HepG2 (cell line): ENCODE measurements around the gene LRRC3. TPM values are rescaled to one million over a fixed set of nuclear protein-coding genes. Genes with fewer than 3 reads are reported as not detected.

Source experiments
- ATAC-seq: fragments of 200-7000 bp; cut with Tn5 transposase; 3 replicates; pipeline ENCODE4 v1.9.1; 2020; ENCODE audit warnings: mild to moderate bottlenecking, moderate library complexity
- BruUV-seq: library from RNA; stranded (reverse); fragments of 400-500 nt; replicated peaks from 2 replicates; lab custom pipeline; 2021; lab: Mats Ljungman, UMichigan
- CTCF ChIA-PET: fragments of 300-600 bp; formaldehyde crosslinking; extraction: SDS; loops from one replicate; lab custom pipeline; 2021; ENCODE audit warnings: low total read pairs, inconsistent platforms, low intra/inter-chr PET ratio; lab: Yijun Ruan, JAX
- POLR2A ChIA-PET: fragments of 350-600 bp; sonication (Branson Sonifier 250); formaldehyde crosslinking; loops from one replicate; lab custom pipeline; 2020; ENCODE audit warnings: antibody characterized with exemption, inconsistent platforms; lab: Yijun Ruan, JAX
- DNase-seq: peaks from one replicate; pipeline ENCODE4 v3.0.0-alpha.2; 2015; ENCODE audit warnings: low spot score
- FAIRE-seq: peaks from 3 replicates; lab custom pipeline; 2011; peaks lifted over from hg19 to GRCh38; lab: Jason Lieb, UNC
- H2AFZ ChIP-seq: one replicate; pipeline ENCODE4 v1.6.1; 2011; ENCODE audit warnings: low read length, inconsistent platforms
- H3K27ac ChIP-seq: fragments of 300-600 bp; 3 replicates; pipeline ENCODE4 v1.8.0; 2011; ENCODE audit warnings: mixed run types, mild to moderate bottlenecking, mixed read lengths, low read length, inconsistent platforms; ENCODE audit not compliant: insufficient read depth; ENCODE audit errors: extremely low read length
- H3K27me3 ChIP-seq, 2 experiments: fragments of 200-600 bp in 1 of 2; 2 replicates in 1 of 2; 3 replicates in 1 of 2; pipeline versions ENCODE4 v1.6.0 to v1.8.0; 2011; ENCODE audit warnings: low read length in 2 of 2, mild to moderate bottlenecking in 2 of 2, moderate library complexity in 2 of 2, inconsistent platforms in 1 of 2; ENCODE audit not compliant: insufficient read depth in 2 of 2, control insufficient read depth in 1 of 2
- H3K36me3 ChIP-seq, 2 experiments: fragments of 200-600 bp in 1 of 2; replicated peaks in 1 of 2; 2 replicates in 1 of 2; 3 replicates in 1 of 2; pipeline versions ENCODE4 v1.5.1 to v1.8.0; 2011; ENCODE audit warnings: low read length in 2 of 2, inconsistent platforms in 1 of 2; ENCODE audit not compliant: insufficient read depth in 2 of 2, control insufficient read depth in 1 of 2
- H3K4me1 ChIP-seq: 2 replicates; pipeline ENCODE4 v1.5.1; 2012; ENCODE audit warnings: low read length, inconsistent platforms; ENCODE audit not compliant: insufficient read depth
- H3K4me2 ChIP-seq: 2 replicates; pipeline ENCODE4 v1.6.0; 2011; ENCODE audit warnings: low read depth, low read length, inconsistent platforms
- H3K4me3 ChIP-seq, 3 experiments: fragments of 200-600 bp in 1 of 3; sonication (generic), shearing (Covaris generic) in 1 of 3; replicated peaks in 1 of 3; 2 replicates each; pipeline ENCODE4 v1.5.1; 2011 to 2016; ENCODE audit warnings: low read length in 3 of 3, inconsistent platforms in 2 of 3, low read depth in 2 of 3, mild to moderate bottlenecking in 2 of 3, control low read depth in 1 of 3, mixed read lengths in 1 of 3; ENCODE audit not compliant: insufficient read depth in 1 of 3
- H3K79me2 ChIP-seq: one replicate; pipeline ENCODE4 v1.6.1; 2011; ENCODE audit warnings: low read length, inconsistent platforms; ENCODE audit not compliant: insufficient read depth
- H3K9ac ChIP-seq: 2 replicates; pipeline ENCODE4 v1.6.0; 2011; ENCODE audit warnings: mild to moderate bottlenecking, low read depth, low read length, inconsistent platforms; ENCODE audit not compliant: insufficient read depth
- H3K9me3 ChIP-seq: 2 replicates; pipeline ENCODE4 v1.5.1; 2012; ENCODE audit warnings: mild to moderate bottlenecking, low read length
- H4K20me1 ChIP-seq: 2 replicates; pipeline ENCODE4 v1.6.0; 2011; ENCODE audit warnings: inconsistent platforms, mild to moderate bottlenecking, low read length, moderate library complexity; ENCODE audit not compliant: insufficient read depth
- MAZ ChIP-seq, 2 experiments: sonication (generic) in 1 of 2; formaldehyde crosslinking in 1 of 2; IDR thresholded peaks; 2 replicates each; pipeline versions ENCODE4 v1.5.0 to v1.6.1; 2012 to 2020; ENCODE audit warnings: low read depth in 2 of 2, mild to moderate bottlenecking in 2 of 2, borderline replicate concordance in 1 of 2, improper control_type of control experiment in 1 of 2, low read length in 1 of 2, missing genetic modification reagents in 1 of 2, moderate library complexity in 1 of 2
- ZNF335 ChIP-seq: sonication (generic); formaldehyde crosslinking; IDR thresholded peaks from 2 replicates; pipeline ENCODE4 v1.4.0; 2020; ENCODE audit warnings: missing genetic modification reagents
- ZXDC ChIP-seq: sonication (generic); formaldehyde crosslinking; IDR thresholded peaks from 2 replicates; pipeline ENCODE4 v1.5.0; 2020; ENCODE audit warnings: mild to moderate bottlenecking, missing genetic modification reagents
- WGBS: methylation state at CpG from one replicate; pipeline ENCODE4 v1.1.6; 2017; ENCODE audit warnings: low lambda C conversion rate; 5-methylcytosine and 5-hydroxymethylcytosine counted together
- in situ Hi-C: cut with HindIII; loops from 2 replicates; pipeline ENCODE4 v1.10.0; 2017; ENCODE audit warnings: low pct_unique_long_range_greater_than_20kb; ENCODE audit not compliant: extremely low pct_ligation_motif_present
- intact Hi-C: fragments of 100-400 bp; cut with micrococcal nuclease; formaldehyde crosslinking; loops from one replicate; pipeline ENCODE4 v1.10.0; 2022; ENCODE audit not compliant: unreplicated experiment
- polyA plus RNA-seq, 8 experiments: library from polyadenylated mRNA; depleted of rRNA in 3 of 8; stranded (reverse) in 7 of 8; unstranded in 1 of 8; fragments of >200 nt; fragmentation: Illumina TruSeq in 4 of 8; extraction: Trizol in 4 of 8; gene quantifications; 2 replicates each; pipeline versions ENCODE4 v1.2.1 to v1.2.3, GENCODE V29; 2011 to 2016; ENCODE audit warnings: low read depth in 4 of 8, missing spikeins in 1 of 8, mixed read lengths in 1 of 8; ENCODE audit not compliant: insufficient read depth in 1 of 8
- total RNA-seq, 5 experiments: library from RNA; depleted of rRNA; stranded (reverse); fragments of >200 nt; fragmentation: Illumina TruSeq; extraction: Trizol; gene quantifications; 2 replicates each; pipeline ENCODE4 v1.2.3, GENCODE V29; 2016; ENCODE audit warnings: low read depth in 1 of 5
- TF ChIP-seq, protein P1 (sequence below): sonication (generic); formaldehyde crosslinking; IDR thresholded peaks from 2 replicates; pipeline ENCODE4 v1.5.1; 2020; ENCODE audit warnings: missing genetic modification reagents, mild to moderate bottlenecking, borderline replicate concordance
- TF ChIP-seq, protein P2 (sequence below): sonication (generic); formaldehyde crosslinking; IDR thresholded peaks from 2 replicates; pipeline ENCODE4 v1.8.0; 2022; ENCODE audit warnings: mild to moderate bottlenecking, missing genetic modification reagents

Gene LRRC3
- total and polyA plus RNA-seq, 2 of the 13 experiments (the other 11 are each of a cell fraction or from before 2014, with no cell fraction given): 4.8 to 16.5 TPM

DNA sequence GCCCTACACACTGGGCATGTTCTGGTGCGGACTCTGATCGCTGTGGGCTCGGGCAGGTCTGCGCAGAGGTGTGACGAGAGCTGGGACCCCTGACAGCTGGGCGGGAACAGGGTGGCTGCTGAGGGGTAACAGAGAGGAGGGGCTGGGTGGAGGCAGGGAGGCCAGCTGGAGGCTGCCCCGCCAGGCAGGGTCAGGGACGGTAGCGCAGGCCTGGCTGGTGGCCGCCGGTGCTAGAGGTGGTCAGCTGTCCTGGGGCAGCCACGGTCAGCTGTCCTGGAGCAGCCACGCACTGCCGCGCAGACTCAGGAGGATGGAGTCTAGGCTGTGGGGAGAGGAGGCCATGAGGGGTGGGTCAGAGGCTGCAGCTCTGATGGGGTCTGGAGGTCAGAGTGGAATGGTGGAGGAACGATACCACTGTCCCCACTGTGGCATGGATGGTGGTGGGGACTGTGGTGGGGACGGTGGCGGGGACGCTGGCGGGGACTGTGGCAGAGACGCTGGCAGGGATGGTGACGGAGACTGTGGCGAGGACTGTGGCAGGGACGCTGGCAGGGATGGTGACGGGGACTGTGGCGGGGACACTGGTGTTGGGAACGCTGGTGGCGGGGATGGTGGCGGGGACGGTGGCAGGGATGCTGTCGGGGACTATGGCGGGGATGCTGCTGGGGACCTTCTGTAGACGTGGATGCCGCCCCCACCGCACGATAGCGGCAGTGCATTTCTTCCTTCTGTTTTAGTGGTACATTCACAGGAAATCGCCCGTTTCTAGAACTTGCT, 21.3 kb upstream of the LRRC3 start (continued):
- TF ChIP-seq, protein P1, sequence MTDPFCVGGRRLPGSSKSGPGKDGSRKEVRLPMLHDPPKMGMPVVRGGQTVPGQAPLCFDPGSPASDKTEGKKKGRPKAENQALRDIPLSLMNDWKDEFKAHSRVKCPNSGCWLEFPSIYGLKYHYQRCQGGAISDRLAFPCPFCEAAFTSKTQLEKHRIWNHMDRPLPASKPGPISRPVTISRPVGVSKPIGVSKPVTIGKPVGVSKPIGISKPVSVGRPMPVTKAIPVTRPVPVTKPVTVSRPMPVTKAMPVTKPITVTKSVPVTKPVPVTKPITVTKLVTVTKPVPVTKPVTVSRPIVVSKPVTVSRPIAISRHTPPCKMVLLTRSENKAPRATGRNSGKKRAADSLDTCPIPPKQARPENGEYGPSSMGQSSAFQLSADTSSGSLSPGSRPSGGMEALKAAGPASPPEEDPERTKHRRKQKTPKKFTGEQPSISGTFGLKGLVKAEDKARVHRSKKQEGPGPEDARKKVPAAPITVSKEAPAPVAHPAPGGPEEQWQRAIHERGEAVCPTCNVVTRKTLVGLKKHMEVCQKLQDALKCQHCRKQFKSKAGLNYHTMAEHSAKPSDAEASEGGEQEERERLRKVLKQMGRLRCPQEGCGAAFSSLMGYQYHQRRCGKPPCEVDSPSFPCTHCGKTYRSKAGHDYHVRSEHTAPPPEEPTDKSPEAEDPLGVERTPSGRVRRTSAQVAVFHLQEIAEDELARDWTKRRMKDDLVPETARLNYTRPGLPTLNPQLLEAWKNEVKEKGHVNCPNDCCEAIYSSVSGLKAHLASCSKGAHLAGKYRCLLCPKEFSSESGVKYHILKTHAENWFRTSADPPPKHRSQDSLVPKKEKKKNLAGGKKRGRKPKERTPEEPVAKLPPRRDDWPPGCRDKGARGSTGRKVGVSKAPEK (CRISPR knock-in tag): no peak
- TF ChIP-seq, protein P2, sequence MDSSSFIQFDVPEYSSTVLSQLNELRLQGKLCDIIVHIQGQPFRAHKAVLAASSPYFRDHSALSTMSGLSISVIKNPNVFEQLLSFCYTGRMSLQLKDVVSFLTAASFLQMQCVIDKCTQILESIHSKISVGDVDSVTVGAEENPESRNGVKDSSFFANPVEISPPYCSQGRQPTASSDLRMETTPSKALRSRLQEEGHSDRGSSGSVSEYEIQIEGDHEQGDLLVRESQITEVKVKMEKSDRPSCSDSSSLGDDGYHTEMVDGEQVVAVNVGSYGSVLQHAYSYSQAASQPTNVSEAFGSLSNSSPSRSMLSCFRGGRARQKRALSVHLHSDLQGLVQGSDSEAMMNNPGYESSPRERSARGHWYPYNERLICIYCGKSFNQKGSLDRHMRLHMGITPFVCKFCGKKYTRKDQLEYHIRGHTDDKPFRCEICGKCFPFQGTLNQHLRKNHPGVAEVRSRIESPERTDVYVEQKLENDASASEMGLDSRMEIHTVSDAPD: no peak
- no peak for TF ChIP-seq ZNF335 (CRISPR knock-in tag)

DNA sequence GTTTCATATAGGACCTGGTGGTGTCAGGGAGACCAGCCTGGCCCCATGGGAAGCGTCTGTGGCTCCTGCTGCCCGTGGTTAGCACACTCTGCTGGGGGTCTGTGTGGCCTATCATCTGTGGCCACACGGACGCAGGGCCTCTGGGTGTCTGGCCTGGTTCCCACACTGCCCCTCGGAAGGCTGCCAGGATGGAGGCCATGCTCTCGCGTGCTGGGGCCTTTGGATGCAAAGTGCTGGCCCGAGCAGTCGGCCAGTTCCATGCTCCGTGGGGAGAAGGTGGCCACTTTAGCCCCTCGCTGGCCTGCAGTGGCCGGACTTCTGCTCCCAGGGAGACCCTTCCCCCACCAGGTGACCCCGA, 20.8 kb upstream of the LRRC3 start:
- no peak overlapping the region for H3K4me2 ChIP-seq
- FAIRE-seq: no peak
- H3K27me3 ChIP-seq: peaks cover 4 to 37% of the 10 kb centered on the region in 2 experiments; a peak in 4 of 5 replicates
- peaks cover 6% of the 10 kb centered on the region; the same call in 1 of the 2 replicates for H3K9me3 ChIP-seq
- BruUV-seq: no TSS peak
- TF ChIP-seq ZXDC (no peak), MAZ (IDR thresholded peaks at IDR 0.05; ENCODE audit: borderline replicate concordance, low read depth, low read length) (no peak), MAZ (CRISPR knock-in tag; IDR thresholded peaks at IDR 0.05; ENCODE audit: low read depth) (no peak)
- POLR2A ChIA-PET: no interaction called here
- H4K20me1 ChIP-seq: no peaks in the 10 kb centered on the region
- 43% methylated on average over 6 of the region's 13 CpGs for WGBS
- ATAC-seq: no peak
- intact Hi-C loops (loop anchor here (10.0 kb wide), 1 partner anchor 70 kb away; no protein-coding TSS in a partner anchor), in situ Hi-C loops (no loop called here)
- no peak overlapping the region for H2AFZ ChIP-seq
- H3K4me3 ChIP-seq: no peak overlapping the region
- no peaks in the 10 kb centered on the region for H3K36me3 ChIP-seq
- H3K79me2 ChIP-seq: no peaks in the 10 kb centered on the region
- no peak overlapping the region for H3K9ac ChIP-seq
- no peak overlapping the region for H3K27ac ChIP-seq
- CTCF ChIA-PET: no interaction called here
- peaks cover 17% of the 10 kb centered on the region for H3K4me1 ChIP-seq
- no peak for DNase-seq
